ENCODE results near the gene LEPR.

Gene LEPR

GRCh38 chr1:65393347-65393746 is 27.1 kb upstream of the LEPR start:
- Histone ChIP-seq H3K27me3 (ENCODE audit: insufficient read depth, low read length) (no peaks in the 10 kb centered on the region), H3K4me3 (ENCODE audit: low read length) (no peak overlapping the region), H3K4me1 (ENCODE audit: insufficient read depth, low read length) (no peaks in the 10 kb centered on the region), H3K27ac (ENCODE audit: low read length) (no peak overlapping the region), H3K36me3 (ENCODE audit: insufficient read depth, low read depth, low read length) (no peaks in the 10 kb centered on the region), H3K9ac (ENCODE audit: low read depth, low read length) (no peak overlapping the region), H3K9me3 (ENCODE audit: insufficient read depth, low read depth, low read length) (no peaks in the 10 kb centered on the region)

DNA sequence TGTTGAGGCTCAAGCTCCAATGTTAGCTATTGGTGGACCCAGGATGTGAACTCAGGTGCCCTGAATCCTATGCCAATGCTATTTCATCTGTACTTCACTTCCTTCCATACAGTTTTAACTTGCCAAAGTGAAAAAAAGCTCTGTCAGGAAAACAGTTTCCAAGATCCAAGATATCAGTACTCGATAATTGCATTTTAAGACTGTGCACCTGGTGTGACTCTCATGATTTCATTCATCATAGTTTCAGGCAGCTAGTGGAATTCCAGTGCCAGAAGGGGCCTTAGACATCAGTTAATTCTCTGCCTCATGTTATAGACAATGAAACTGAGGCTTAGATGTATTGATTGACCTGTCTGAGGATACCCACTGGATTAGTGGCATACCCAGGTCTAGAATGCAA is 26.5 kb upstream of the LEPR start:
- no peak overlapping the region for H3K4me3 ChIP-seq (ENCODE audit: low read length)
- no peak overlapping the region for H3K9ac ChIP-seq (ENCODE audit: low read depth, low read length)
- H3K9me3 ChIP-seq (ENCODE audit: insufficient read depth, low read depth, low read length), result no peaks in the 10 kb centered on the region
- no peaks in the 10 kb centered on the region for H3K27me3 ChIP-seq (ENCODE audit: insufficient read depth, low read length)
- no peaks in the 10 kb centered on the region for H3K36me3 ChIP-seq (ENCODE audit: insufficient read depth, low read depth, low read length)
- no peak overlapping the region for H3K27ac ChIP-seq (ENCODE audit: low read length)
- H3K4me1 ChIP-seq (ENCODE audit: insufficient read depth, low read length), result no peaks in the 10 kb centered on the region

DNA sequence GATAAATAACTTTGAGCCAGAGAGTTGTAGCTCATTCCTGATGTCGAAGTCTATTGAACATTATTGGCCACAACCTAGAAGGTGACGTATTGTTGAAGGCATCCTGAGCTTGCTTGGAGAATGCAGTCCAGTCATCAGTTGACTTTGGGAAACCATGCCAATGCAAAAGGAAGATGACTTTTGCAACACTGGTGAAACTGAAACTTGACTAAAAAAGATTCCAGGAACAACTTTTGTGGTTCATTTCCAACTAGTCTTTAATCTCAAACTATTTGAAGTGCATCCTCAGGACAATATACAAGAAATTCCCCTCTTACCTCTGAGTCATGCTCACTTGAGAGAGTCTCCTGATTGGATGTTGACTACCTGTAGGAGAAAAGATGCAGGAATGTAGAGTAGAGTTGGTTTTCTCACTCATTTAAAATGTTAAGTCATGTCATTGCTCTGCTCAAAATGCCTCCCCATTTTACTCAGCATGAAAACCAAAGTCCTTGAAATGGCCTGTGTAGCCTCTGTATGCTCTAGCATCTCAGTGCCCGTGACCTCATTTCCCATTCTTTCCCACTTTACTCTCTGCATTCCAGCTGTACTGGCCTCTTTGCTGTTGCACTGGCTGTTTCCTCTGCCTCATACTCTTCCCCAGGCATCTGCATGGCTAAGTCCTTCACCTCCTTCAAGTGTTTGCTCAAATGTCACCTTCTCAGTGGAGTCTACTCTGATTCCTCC is 24.4 kb upstream of the LEPR start:
- Histone ChIP-seq H3K9me3 (ENCODE audit: insufficient read depth, low read depth, low read length) (no peaks in the 10 kb centered on the region), H3K4me3 (ENCODE audit: low read length) (no peak overlapping the region), H3K4me1 (ENCODE audit: insufficient read depth, low read length) (no peaks in the 10 kb centered on the region), H3K27me3 (ENCODE audit: insufficient read depth, low read length) (no peaks in the 10 kb centered on the region), H3K9ac (ENCODE audit: low read depth, low read length) (no peak overlapping the region), H3K27ac (ENCODE audit: low read length) (no peak overlapping the region), H3K36me3 (ENCODE audit: insufficient read depth, low read depth, low read length) (no peaks in the 10 kb centered on the region)

GRCh38 chr1:65398083-65398482 is 22.4 kb upstream of the LEPR start:
- Histone ChIP-seq H3K27ac (ENCODE audit: low read length) (no peak overlapping the region), H3K9ac (ENCODE audit: low read depth, low read length) (no peak overlapping the region), H3K36me3 (ENCODE audit: insufficient read depth, low read depth, low read length) (no peaks in the 10 kb centered on the region), H3K4me1 (ENCODE audit: insufficient read depth, low read length) (no peaks in the 10 kb centered on the region), H3K9me3 (ENCODE audit: insufficient read depth, low read depth, low read length) (no peaks in the 10 kb centered on the region), H3K4me3 (ENCODE audit: low read length) (no peak overlapping the region), H3K27me3 (ENCODE audit: insufficient read depth, low read length) (no peaks in the 10 kb centered on the region)

GRCh38 chr1:65399003-65399402 is 21.5 kb upstream of the LEPR start:
- Histone ChIP-seq H3K9me3 (ENCODE audit: insufficient read depth, low read depth, low read length) (no peaks in the 10 kb centered on the region), H3K4me1 (ENCODE audit: insufficient read depth, low read length) (no peaks in the 10 kb centered on the region), H3K4me3 (ENCODE audit: low read length) (no peak overlapping the region), H3K27ac (ENCODE audit: low read length) (no peak overlapping the region), H3K36me3 (ENCODE audit: insufficient read depth, low read depth, low read length) (no peaks in the 10 kb centered on the region), H3K27me3 (ENCODE audit: insufficient read depth, low read length) (no peaks in the 10 kb centered on the region), H3K9ac (ENCODE audit: low read depth, low read length) (no peak overlapping the region)

DNA sequence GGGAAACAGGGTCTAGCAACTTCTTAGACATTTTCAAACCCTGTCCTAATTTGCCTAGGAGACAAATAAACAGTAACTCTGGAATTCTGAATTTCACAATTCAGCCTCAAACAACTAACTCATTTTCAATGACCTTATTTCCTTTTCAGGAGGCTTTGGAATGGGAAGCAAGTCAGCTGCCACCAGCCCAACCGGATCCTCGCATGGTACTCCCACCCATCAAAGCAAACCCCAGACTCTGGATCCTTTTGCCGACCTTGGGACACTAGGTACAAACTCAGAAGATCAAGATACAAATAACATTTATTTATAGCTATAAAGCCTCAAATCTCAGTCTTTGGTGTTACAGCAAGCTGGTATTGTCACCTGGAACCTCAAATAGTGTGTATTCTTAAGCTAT is 18.9 kb upstream of the LEPR start:
- Histone ChIP-seq H3K9me3 (ENCODE audit: insufficient read depth, low read depth, low read length) (no peaks in the 10 kb centered on the region), H3K27me3 (ENCODE audit: insufficient read depth, low read length) (no peaks in the 10 kb centered on the region), H3K36me3 (ENCODE audit: insufficient read depth, low read depth, low read length) (no peaks in the 10 kb centered on the region), H3K9ac (ENCODE audit: low read depth, low read length) (no peak overlapping the region), H3K4me3 (ENCODE audit: low read length) (no peak overlapping the region), H3K27ac (ENCODE audit: low read length) (no peak overlapping the region), H3K4me1 (ENCODE audit: insufficient read depth, low read length) (no peaks in the 10 kb centered on the region)

DNA sequence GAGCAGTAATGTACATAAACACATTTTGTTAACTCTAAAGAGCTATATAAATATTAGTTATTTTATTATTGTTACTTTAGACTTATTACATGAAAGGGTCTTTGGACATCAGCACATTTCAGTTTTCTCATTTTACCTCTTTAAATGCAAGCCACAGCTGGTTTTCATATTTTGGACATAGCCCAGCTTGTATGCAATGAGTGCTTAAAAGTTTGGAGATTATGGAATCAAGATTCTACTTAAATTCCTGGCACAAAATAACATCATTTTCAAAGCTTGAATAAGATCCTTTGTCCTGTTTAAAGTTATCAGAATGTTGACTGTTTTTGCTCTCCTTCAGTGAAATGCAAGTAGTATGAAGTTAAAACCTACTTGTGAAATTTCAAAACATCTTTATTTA is 15.5 kb upstream of the LEPR start:
- H3K4me1 ChIP-seq (ENCODE audit: insufficient read depth, low read length), result peaks cover 10% of the 10 kb centered on the region
- no peaks in the 10 kb centered on the region for H3K27me3 ChIP-seq (ENCODE audit: insufficient read depth, low read length)
- no peak overlapping the region for H3K27ac ChIP-seq (ENCODE audit: low read length)
- no peak overlapping the region for H3K4me3 ChIP-seq (ENCODE audit: low read length)
- H3K36me3 ChIP-seq (ENCODE audit: insufficient read depth, low read depth, low read length), result no peaks in the 10 kb centered on the region
- H3K9me3 ChIP-seq (ENCODE audit: insufficient read depth, low read depth, low read length), result no peaks in the 10 kb centered on the region
- H3K9ac ChIP-seq (ENCODE audit: low read depth, low read length), result no peak overlapping the region

DNA sequence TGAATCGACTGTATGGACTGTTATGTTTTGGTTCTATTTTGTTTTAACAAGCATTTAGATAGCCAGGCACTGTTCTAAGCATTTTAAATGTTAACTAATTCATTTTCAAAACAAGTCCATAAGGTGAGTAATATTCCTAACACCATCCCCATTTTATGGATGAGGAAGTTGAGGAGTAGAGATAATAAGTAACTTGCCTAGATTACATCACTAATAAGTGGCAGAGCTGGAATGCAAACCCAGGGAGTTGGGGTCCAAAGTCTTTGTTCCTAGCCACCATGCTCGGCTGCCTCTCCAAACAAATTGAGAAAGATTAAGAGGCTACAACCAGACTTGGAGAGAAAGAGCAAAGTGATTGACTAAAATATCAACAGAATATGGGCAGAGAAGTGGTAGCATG is 12.6 kb upstream of the LEPR start:
- Histone ChIP-seq H3K9me3 (ENCODE audit: insufficient read depth, low read depth, low read length) (no peaks in the 10 kb centered on the region), H3K4me1 (ENCODE audit: insufficient read depth, low read length) (peaks cover 11% of the 10 kb centered on the region), H3K27ac (ENCODE audit: low read length) (no peak overlapping the region), H3K27me3 (ENCODE audit: insufficient read depth, low read length) (no peaks in the 10 kb centered on the region), H3K4me3 (ENCODE audit: low read length) (no peak overlapping the region), H3K9ac (ENCODE audit: low read depth, low read length) (no peak overlapping the region), H3K36me3 (ENCODE audit: insufficient read depth, low read depth, low read length) (no peaks in the 10 kb centered on the region)

DNA sequence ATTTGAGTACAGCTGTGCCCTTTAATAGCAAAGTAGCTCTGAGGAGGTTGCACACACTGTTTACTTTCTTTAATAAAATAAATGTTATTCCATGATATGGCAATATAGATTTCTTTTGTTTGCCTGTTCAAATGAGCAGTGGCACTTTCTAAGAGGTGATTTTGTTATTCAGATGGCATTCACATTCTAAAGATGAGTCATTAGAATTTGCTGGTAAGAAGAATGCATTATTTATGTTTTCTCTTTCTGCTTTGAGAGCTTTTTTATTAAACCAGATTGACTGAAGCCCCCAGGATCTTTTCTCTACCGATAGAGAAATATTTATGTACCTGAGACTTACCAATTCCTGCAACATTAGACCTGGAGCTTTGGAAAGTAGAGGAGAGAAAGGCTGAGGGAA is 11.2 kb upstream of the LEPR start:
- Histone ChIP-seq H3K9ac (ENCODE audit: low read depth, low read length) (no peak overlapping the region), H3K9me3 (ENCODE audit: insufficient read depth, low read depth, low read length) (no peaks in the 10 kb centered on the region), H3K27me3 (ENCODE audit: insufficient read depth, low read length) (no peaks in the 10 kb centered on the region), H3K36me3 (ENCODE audit: insufficient read depth, low read depth, low read length) (no peaks in the 10 kb centered on the region), H3K4me3 (ENCODE audit: low read length) (no peak overlapping the region), H3K4me1 (ENCODE audit: insufficient read depth, low read length) (peaks cover 11% of the 10 kb centered on the region), H3K27ac (ENCODE audit: low read length) (no peak overlapping the region)

GRCh38 chr1:65409816-65410326 is 10.6 kb upstream of the LEPR start:
- Histone ChIP-seq H3K27me3 (ENCODE audit: insufficient read depth, low read length) (no peaks in the 10 kb centered on the region), H3K4me3 (ENCODE audit: low read length) (no peak overlapping the region), H3K9me3 (ENCODE audit: insufficient read depth, low read depth, low read length) (no peaks in the 10 kb centered on the region), H3K9ac (ENCODE audit: low read depth, low read length) (no peak overlapping the region), H3K27ac (ENCODE audit: low read length) (no peak overlapping the region), H3K36me3 (ENCODE audit: insufficient read depth, low read depth, low read length) (no peaks in the 10 kb centered on the region), H3K4me1 (ENCODE audit: insufficient read depth, low read length) (peaks cover 11% of the 10 kb centered on the region)

DNA sequence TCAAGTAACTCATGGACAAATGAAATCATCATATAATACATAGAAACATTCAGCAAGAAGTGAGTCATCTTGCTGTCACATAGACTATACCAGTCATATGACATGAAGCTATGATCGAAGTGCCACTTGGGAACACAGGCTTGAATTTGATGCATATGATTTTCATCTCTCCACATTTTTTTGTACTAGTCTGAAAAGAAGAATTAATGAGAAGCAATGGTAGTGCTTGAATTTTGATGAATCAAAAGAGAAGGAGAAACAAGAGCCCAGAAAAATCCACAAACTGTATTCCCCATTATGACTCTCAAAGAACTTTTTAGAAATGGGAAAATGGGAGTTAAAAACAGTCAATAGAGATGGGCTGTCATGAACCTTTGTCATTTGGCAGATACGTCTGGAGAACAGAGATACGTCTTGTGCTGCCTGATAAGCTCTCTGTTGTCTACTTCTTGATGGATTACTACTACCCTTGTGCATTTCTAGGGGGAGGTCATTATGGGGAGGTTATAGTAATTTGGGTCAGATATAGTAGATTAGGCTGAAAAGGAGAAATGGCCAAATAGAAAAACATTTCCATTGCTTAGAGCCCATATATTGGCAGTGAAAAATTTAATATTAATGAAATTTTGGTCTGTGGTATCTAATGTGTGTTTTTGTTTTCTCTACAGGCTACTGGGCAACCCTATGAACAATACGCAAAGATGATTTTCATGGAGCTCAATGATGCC is 8.0 kb upstream of the LEPR start:
- Histone ChIP-seq H3K27me3 (ENCODE audit: insufficient read depth, low read length) (no peaks in the 10 kb centered on the region), H3K4me1 (ENCODE audit: insufficient read depth, low read length) (peaks cover 14% of the 10 kb centered on the region), H3K27ac (ENCODE audit: low read length) (no peak overlapping the region), H3K9me3 (ENCODE audit: insufficient read depth, low read depth, low read length) (no peaks in the 10 kb centered on the region), H3K36me3 (ENCODE audit: insufficient read depth, low read depth, low read length) (no peaks in the 10 kb centered on the region), H3K9ac (ENCODE audit: low read depth, low read length) (no peak overlapping the region), H3K4me3 (ENCODE audit: low read length) (no peak overlapping the region)

GRCh38 chr1:65412984-65413375 is 7.5 kb upstream of the LEPR start:
- Histone ChIP-seq H3K27me3 (ENCODE audit: insufficient read depth, low read length) (no peaks in the 10 kb centered on the region), H3K4me3 (ENCODE audit: low read length) (no peak overlapping the region), H3K9ac (ENCODE audit: low read depth, low read length) (no peak overlapping the region), H3K36me3 (ENCODE audit: insufficient read depth, low read depth, low read length) (no peaks in the 10 kb centered on the region), H3K27ac (ENCODE audit: low read length) (no peak overlapping the region), H3K4me1 (ENCODE audit: insufficient read depth, low read length) (peaks cover 15% of the 10 kb centered on the region), H3K9me3 (ENCODE audit: insufficient read depth, low read depth, low read length) (no peaks in the 10 kb centered on the region)

Measured in iPS-20b (cell line).